K562 (cell line): Measurements from ENCODE around the gene SPIN1. TPM values are rescaled to one million over a fixed set of nuclear protein-coding genes. Genes with fewer than 3 reads are reported as not detected.

Experiments used
- ATAC-seq: fragments of 200-7000 bp; cut with Tn5 transposase; 3 replicates; pipeline ENCODE4 v1.9.1; 2020; ENCODE audit warnings: moderate library complexity
- BruUV-seq: library from RNA; stranded (reverse); fragments of 400-500 nt; replicated peaks from 2 replicates; lab custom pipeline; 2021; lab: Mats Ljungman, UMichigan
- CTCF ChIA-PET: fragments of 300-600 bp; formaldehyde crosslinking; extraction: SDS; loops from one replicate; lab custom pipeline; 2021; ENCODE audit warnings: low intra/inter-chr PET ratio; lab: Yijun Ruan, JAX
- POLR2A ChIA-PET: fragments of 300-600, 350-650 bp; sonication (Branson Sonifier 250); formaldehyde crosslinking; extraction: SDS; loops from one replicate; lab custom pipeline; 2021; ENCODE audit warnings: antibody characterized with exemption, inconsistent platforms; lab: Yijun Ruan, JAX
- DNase-seq, 4 experiments: peaks; one replicate each; pipeline versions ENCODE4 v3.0.0 to v3.0.0-alpha.2; 2011 to 2018; ENCODE audit warnings: low spot score in 3 of 4, mixed read lengths in 3 of 4; ENCODE audit errors: extremely low read depth in 1 of 4
- FAIRE-seq: peaks from 2 replicates; lab custom pipeline; 2011; peaks lifted over from hg19 to GRCh38; lab: Jason Lieb, UNC
- H2AFZ ChIP-seq: 2 replicates; pipeline ENCODE4 v1.6.0; 2011; ENCODE audit warnings: low read depth, low read length, control low read depth, inconsistent platforms
- H3K27ac ChIP-seq: fragments of 200-600 bp; 3 replicates; pipeline ENCODE4 v1.8.0; 2011; ENCODE audit warnings: low read depth, mild to moderate bottlenecking, control low read depth, inconsistent platforms, low read length, moderate library complexity, mixed read lengths; ENCODE audit errors: extremely low read depth
- H3K27me3 ChIP-seq, 2 experiments: fragments of 300-600 bp in 1 of 2; 2 replicates in 1 of 2; 3 replicates in 1 of 2; pipeline versions ENCODE4 v1.6.0 to v1.8.0; 2011; ENCODE audit warnings: inconsistent platforms in 2 of 2, low read length in 2 of 2, mild to moderate bottlenecking in 1 of 2, mixed read lengths in 1 of 2, moderate library complexity in 1 of 2; ENCODE audit not compliant: control insufficient read depth in 2 of 2, insufficient read depth in 2 of 2
- H3K36me3 ChIP-seq: fragments of 300-600 bp; 3 replicates; pipeline ENCODE4 v1.8.0; 2011; ENCODE audit warnings: mild to moderate bottlenecking, low read length, inconsistent platforms; ENCODE audit not compliant: control insufficient read depth, insufficient read depth
- H3K4me1 ChIP-seq, 2 experiments: fragments of 200-600 bp in 1 of 2; replicated peaks in 1 of 2; 2 replicates in 1 of 2; 3 replicates in 1 of 2; pipeline versions ENCODE4 v1.5.1 to v1.8.0; 2011; ENCODE audit warnings: inconsistent platforms in 2 of 2, low read length in 2 of 2, mild to moderate bottlenecking in 1 of 2, mixed read lengths in 1 of 2, moderate library complexity in 1 of 2; ENCODE audit not compliant: control insufficient read depth in 2 of 2, insufficient read depth in 2 of 2
- H3K4me2 ChIP-seq: 2 replicates; pipeline ENCODE4 v1.6.1; 2011; ENCODE audit warnings: low read length, control low read depth, inconsistent platforms, mixed read lengths; ENCODE audit not compliant: insufficient read depth
- H3K4me3 ChIP-seq: fragments of 200-600 bp; sonication (generic), shearing (Covaris generic); 2 replicates; pipeline ENCODE4 v1.5.1; 2016; ENCODE audit warnings: control low read depth, inconsistent platforms
- H3K79me2 ChIP-seq: fragments of 200-600 bp; 3 replicates; pipeline ENCODE4 v1.8.0; 2011; ENCODE audit warnings: low read length, inconsistent platforms; ENCODE audit not compliant: control insufficient read depth, insufficient read depth
- H3K9ac ChIP-seq, 2 experiments: 2 replicates each; pipeline versions ENCODE4 v1.6.0 to v1.6.1; 2011; ENCODE audit warnings: low read depth in 2 of 2, low read length in 2 of 2, control low read depth in 1 of 2, inconsistent platforms in 1 of 2, mild to moderate bottlenecking in 1 of 2, mixed read lengths in 1 of 2; ENCODE audit not compliant: insufficient read depth in 1 of 2
- H3K9me1 ChIP-seq: one replicate; pipeline ENCODE4 v1.6.0; 2011; ENCODE audit warnings: inconsistent platforms, mild to moderate bottlenecking, low read length, moderate library complexity; ENCODE audit not compliant: control insufficient read depth, insufficient read depth
- H3K9me3 ChIP-seq: replicated peaks from 2 replicates; pipeline ENCODE4 v1.5.1; 2011; ENCODE audit warnings: low read depth, low read length, inconsistent platforms; ENCODE audit not compliant: control insufficient read depth, insufficient read depth
- H4K20me1 ChIP-seq: replicated peaks from 2 replicates; pipeline ENCODE4 v1.6.1; 2011; ENCODE audit warnings: low read length, inconsistent platforms, mixed read lengths; ENCODE audit not compliant: control insufficient read depth, insufficient read depth
- BCL6 ChIP-seq: fragments of 250-450 bp; sonication (Bioruptor Pico); IDR thresholded peaks from 2 replicates; pipeline ENCODE4 v1.4.0; 2020
- CBX2 ChIP-seq: fragments of 200-600 bp; sonication (generic); IDR thresholded peaks from one replicate; pipeline ENCODE4 v1.6.1; 2012; ENCODE audit warnings: mild to moderate bottlenecking, low read length, inconsistent platforms; ENCODE audit not compliant: insufficient read depth, poor library complexity, severe bottlenecking
- CHD2 ChIP-seq: IDR thresholded peaks from 2 replicates; pipeline ENCODE4 v1.6.1; 2011; ENCODE audit warnings: low read depth, low read length
- EHMT2 ChIP-seq: fragments of 450-650 bp; IDR thresholded peaks from 2 replicates; pipeline ENCODE4 v1.6.1; 2018; ENCODE audit warnings: antibody characterized with exemption
- ESRRA ChIP-seq: fragments of 450-650 bp; IDR thresholded peaks from 2 replicates; pipeline ENCODE4 v1.6.1; 2014; ENCODE audit warnings: low read depth, mild to moderate bottlenecking, moderate library complexity, borderline replicate concordance
- RCOR1 ChIP-seq, 2 experiments: IDR thresholded peaks; 2 replicates each; pipeline ENCODE4 v1.6.1; 2012; ENCODE audit warnings: low read depth in 2 of 2, low read length in 2 of 2, borderline replicate concordance in 1 of 2, improper control_type of control experiment in 1 of 2
- STAG1 ChIP-seq: sonication (generic); formaldehyde crosslinking; IDR thresholded peaks from 2 replicates; pipeline ENCODE4 v1.5.0; 2020; ENCODE audit warnings: missing genetic modification reagents, borderline replicate concordance
- TRIM28 ChIP-seq: fragments of 450-650 bp; IDR thresholded peaks from 2 replicates; pipeline ENCODE4 v1.6.1; 2017
- WGBS: fragments of 100-300 bp; shearing (Covaris generic); methylation state at CpG from one replicate; pipeline ENCODE4 v1.1.6; 2016; ENCODE audit warnings: low coverage, mixed read lengths; ENCODE audit not compliant: insufficient coverage; ENCODE audit errors: missing lambda C conversion rate; 5-methylcytosine and 5-hydroxymethylcytosine counted together
- in situ Hi-C: fragments of 300-500 bp; cut with MboI; formaldehyde crosslinking; loops from 4 replicates; pipeline ENCODE4 v1.15.0; 2018; ENCODE audit warnings: inconsistent platforms, mixed read lengths
- intact Hi-C: fragments of 100-400 bp; cut with micrococcal nuclease; formaldehyde crosslinking; loops from 2 replicates; pipeline ENCODE4 v1.14.2; 2022
- polyA plus RNA-seq, 8 experiments: library from polyadenylated mRNA; depleted of rRNA in 4 of 8; stranded (reverse) in 5 of 8; unstranded in 3 of 8; fragments of >200 nt; fragmentation: Nextera tagmentation in 2 of 8; fragmentation: Illumina TruSeq in 1 of 8; extraction: Ambion mirVana in 2 of 8; extraction: Trizol in 1 of 8; gene quantifications; 2 replicates each; pipeline versions ENCODE4 v1.2.1 to v1.2.3, GENCODE V29; 2011 to 2014; ENCODE audit warnings: inconsistent platforms in 1 of 8, missing spikeins in 1 of 8
- total RNA-seq, 7 experiments: library from RNA; depleted of rRNA in 6 of 7; stranded (reverse); fragments of >200 nt in 6 of 7; fragmentation: Illumina TruSeq in 2 of 7; extraction: Trizol in 2 of 7; gene quantifications; 2 replicates each; pipeline versions ENCODE4 v1.2.1 to v1.2.3, GENCODE V29; 2011 to 2021; ENCODE audit warnings: low replicate concordance in 1 of 7
- TF ChIP-seq, protein P1 (sequence below): IDR thresholded peaks from 2 replicates; pipeline ENCODE4 v1.6.1; 2011; ENCODE audit not compliant: insufficient read length; ENCODE audit errors: extremely low read depth
- TF ChIP-seq, protein P2 (sequence below): sonication (generic); formaldehyde crosslinking; IDR thresholded peaks from 2 replicates; pipeline ENCODE4 v1.8.0; 2022; ENCODE audit warnings: mild to moderate bottlenecking, missing genetic modification reagents
- TF ChIP-seq, protein P3 (sequence below): sonication (generic); formaldehyde crosslinking; IDR thresholded peaks from 2 replicates; pipeline ENCODE4 v1.8.0; 2023; ENCODE audit warnings: missing genetic modification reagents, mild to moderate bottlenecking, borderline replicate concordance
- TF ChIP-seq, protein P4 (sequence below): fragments of 450-650 bp; IDR thresholded peaks from 2 replicates; pipeline ENCODE4 v1.6.1; 2017; ENCODE audit warnings: antibody characterized with exemption, mild to moderate bottlenecking

Gene SPIN1
- total and polyA plus RNA-seq, 9 of the 15 experiments (the other 6 are each of a cell fraction or from before 2014, with no cell fraction given) = 7.4 to 25.7 (median 15.6) TPM

DNA sequence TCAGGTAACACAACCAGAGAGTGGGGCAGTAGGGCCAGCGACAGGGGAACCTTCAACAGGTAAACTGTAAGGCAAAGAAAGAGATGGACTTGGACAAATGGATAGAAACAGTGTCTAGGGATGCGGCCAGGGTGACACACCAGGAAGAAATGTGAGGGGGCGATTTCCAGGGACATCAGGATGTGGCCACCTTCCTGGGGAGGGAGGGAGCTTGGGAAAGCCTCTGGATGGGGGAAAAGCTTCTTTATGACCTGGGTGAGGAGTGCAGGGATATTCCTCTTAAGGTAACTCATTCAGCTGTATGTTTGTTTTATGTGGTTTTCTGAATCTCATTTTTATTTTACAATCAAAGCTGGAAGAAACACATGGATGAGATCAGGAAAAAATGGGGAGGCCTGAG is 134.8 kb downstream of the SPIN1 start:
- no peak overlapping the region for H3K27ac ChIP-seq
- intact Hi-C loops (no loop called here), in situ Hi-C loops (no loop called here)
- no peak overlapping the region for H3K4me3 ChIP-seq
- BruUV-seq = no TSS peak
- ChIA-PET POLR2A (no interaction called here), CTCF (no interaction called here)
- ATAC-seq (no peak), FAIRE-seq (no peak), DNase-seq (no peak)
- 3% methylated on average over 3 of the region's 3 CpGs for WGBS
- H3K9me3 ChIP-seq = no peaks in the 10 kb centered on the region
- H3K79me2 ChIP-seq = no peaks in the 10 kb centered on the region
- H3K9ac ChIP-seq = no peak overlapping the region
- no peaks in the 10 kb centered on the region for H3K36me3 ChIP-seq
- H3K9me1 ChIP-seq = no peaks in the 10 kb centered on the region
- H2AFZ ChIP-seq = no peak overlapping the region
- no peaks in the 10 kb centered on the region for H4K20me1 ChIP-seq
- H3K4me2 ChIP-seq = no peak overlapping the region
- H3K4me1 ChIP-seq = no peaks in the 10 kb centered on the region
- H3K27me3 ChIP-seq = peaks cover 0 to 10% of the 10 kb centered on the region in 2 experiments; a peak in 2 of 5 replicates
- TF ChIP-seq CHD2 (no peak), RCOR1 (IDR thresholded peaks at IDR 0.05; ENCODE audit: borderline replicate concordance in 1 of 2, low read depth in 2 of 2, low read length in 2 of 2) (no peak), CBX2 (no peak), BCL6 (no peak), STAG1 (CRISPR knock-in tag) (no peak), ESRRA (no peak), TRIM28 (no peak), EHMT2 (no peak)
- TF ChIP-seq, protein P1, sequence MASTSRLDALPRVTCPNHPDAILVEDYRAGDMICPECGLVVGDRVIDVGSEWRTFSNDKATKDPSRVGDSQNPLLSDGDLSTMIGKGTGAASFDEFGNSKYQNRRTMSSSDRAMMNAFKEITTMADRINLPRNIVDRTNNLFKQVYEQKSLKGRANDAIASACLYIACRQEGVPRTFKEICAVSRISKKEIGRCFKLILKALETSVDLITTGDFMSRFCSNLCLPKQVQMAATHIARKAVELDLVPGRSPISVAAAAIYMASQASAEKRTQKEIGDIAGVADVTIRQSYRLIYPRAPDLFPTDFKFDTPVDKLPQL = no peak
- TF ChIP-seq, protein P2, sequence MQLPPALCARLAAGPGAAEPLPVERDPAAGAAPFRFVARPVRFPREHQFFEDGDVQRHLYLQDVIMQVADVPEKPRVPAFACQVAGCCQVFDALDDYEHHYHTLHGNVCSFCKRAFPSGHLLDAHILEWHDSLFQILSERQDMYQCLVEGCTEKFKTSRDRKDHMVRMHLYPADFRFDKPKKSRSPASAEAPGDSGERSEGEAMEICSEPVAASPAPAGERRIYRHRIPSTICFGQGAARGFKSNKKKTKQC = no peak
- TF ChIP-seq, protein P3, sequence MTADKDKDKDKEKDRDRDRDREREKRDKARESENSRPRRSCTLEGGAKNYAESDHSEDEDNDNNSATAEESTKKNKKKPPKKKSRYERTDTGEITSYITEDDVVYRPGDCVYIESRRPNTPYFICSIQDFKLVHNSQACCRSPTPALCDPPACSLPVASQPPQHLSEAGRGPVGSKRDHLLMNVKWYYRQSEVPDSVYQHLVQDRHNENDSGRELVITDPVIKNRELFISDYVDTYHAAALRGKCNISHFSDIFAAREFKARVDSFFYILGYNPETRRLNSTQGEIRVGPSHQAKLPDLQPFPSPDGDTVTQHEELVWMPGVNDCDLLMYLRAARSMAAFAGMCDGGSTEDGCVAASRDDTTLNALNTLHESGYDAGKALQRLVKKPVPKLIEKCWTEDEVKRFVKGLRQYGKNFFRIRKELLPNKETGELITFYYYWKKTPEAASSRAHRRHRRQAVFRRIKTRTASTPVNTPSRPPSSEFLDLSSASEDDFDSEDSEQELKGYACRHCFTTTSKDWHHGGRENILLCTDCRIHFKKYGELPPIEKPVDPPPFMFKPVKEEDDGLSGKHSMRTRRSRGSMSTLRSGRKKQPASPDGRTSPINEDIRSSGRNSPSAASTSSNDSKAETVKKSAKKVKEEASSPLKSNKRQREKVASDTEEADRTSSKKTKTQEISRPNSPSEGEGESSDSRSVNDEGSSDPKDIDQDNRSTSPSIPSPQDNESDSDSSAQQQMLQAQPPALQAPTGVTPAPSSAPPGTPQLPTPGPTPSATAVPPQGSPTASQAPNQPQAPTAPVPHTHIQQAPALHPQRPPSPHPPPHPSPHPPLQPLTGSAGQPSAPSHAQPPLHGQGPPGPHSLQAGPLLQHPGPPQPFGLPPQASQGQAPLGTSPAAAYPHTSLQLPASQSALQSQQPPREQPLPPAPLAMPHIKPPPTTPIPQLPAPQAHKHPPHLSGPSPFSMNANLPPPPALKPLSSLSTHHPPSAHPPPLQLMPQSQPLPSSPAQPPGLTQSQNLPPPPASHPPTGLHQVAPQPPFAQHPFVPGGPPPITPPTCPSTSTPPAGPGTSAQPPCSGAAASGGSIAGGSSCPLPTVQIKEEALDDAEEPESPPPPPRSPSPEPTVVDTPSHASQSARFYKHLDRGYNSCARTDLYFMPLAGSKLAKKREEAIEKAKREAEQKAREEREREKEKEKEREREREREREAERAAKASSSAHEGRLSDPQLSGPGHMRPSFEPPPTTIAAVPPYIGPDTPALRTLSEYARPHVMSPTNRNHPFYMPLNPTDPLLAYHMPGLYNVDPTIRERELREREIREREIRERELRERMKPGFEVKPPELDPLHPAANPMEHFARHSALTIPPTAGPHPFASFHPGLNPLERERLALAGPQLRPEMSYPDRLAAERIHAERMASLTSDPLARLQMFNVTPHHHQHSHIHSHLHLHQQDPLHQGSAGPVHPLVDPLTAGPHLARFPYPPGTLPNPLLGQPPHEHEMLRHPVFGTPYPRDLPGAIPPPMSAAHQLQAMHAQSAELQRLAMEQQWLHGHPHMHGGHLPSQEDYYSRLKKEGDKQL (CRISPR knock-in tag) = no peak
- TF ChIP-seq, protein P4, sequence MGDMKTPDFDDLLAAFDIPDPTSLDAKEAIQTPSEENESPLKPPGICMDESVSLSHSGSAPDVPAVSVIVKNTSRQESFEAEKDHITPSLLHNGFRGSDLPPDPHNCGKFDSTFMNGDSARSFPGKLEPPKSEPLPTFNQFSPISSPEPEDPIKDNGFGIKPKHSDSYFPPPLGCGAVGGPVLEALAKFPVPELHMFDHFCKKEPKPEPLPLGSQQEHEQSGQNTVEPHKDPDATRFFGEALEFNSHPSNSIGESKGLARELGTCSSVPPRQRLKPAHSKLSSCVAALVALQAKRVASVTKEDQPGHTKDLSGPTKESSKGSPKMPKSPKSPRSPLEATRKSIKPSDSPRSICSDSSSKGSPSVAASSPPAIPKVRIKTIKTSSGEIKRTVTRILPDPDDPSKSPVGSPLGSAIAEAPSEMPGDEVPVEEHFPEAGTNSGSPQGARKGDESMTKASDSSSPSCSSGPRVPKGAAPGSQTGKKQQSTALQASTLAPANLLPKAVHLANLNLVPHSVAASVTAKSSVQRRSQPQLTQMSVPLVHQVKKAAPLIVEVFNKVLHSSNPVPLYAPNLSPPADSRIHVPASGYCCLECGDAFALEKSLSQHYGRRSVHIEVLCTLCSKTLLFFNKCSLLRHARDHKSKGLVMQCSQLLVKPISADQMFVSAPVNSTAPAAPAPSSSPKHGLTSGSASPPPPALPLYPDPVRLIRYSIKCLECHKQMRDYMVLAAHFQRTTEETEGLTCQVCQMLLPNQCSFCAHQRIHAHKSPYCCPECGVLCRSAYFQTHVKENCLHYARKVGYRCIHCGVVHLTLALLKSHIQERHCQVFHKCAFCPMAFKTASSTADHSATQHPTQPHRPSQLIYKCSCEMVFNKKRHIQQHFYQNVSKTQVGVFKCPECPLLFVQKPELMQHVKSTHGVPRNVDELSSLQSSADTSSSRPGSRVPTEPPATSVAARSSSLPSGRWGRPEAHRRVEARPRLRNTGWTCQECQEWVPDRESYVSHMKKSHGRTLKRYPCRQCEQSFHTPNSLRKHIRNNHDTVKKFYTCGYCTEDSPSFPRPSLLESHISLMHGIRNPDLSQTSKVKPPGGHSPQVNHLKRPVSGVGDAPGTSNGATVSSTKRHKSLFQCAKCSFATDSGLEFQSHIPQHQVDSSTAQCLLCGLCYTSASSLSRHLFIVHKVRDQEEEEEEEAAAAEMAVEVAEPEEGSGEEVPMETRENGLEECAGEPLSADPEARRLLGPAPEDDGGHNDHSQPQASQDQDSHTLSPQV = no peak
